ENCODE results near the gene DNASE1L3.
"Not testable (repeated sequence)": the region's sequence is repeated elsewhere in the genome, so short reads cannot be mapped to it uniquely, and the experiment has no call there.

Gene DNASE1L3

DNA sequence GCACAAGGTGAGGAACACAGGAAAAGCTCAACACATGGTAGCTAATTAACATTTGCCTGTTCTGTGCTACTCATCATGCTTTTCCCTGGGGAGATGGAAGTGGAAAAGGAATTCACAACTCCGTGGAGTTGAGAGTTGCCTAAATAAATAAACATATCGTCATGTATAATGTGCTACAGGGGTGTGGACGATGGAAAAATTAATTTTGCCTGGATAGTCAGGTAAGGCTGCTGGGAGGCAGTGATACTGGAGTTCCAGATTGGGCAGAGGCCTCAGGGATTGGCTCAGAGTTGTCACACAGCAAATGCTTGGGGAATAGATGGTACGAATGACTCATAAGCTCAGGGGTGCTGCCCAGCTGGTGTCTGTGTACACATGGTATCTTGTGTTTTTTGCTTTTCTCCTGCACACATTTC, 23.8 kb upstream of the DNASE1L3 start:
- DNase-seq: no peak

- DNase-seq: no peak
Measured at GRCh38 chr3:58231666-58232065, 20.9 kb upstream of the DNASE1L3 start.

GRCh38 chr3:58230876-58231552, 20.2 kb upstream of the DNASE1L3 start:
- DNase-seq: no peak

GRCh38 chr3:58227933-58228332, 17.2 kb upstream of the DNASE1L3 start:
- not testable (repeated sequence) for DNase-seq

DNA sequence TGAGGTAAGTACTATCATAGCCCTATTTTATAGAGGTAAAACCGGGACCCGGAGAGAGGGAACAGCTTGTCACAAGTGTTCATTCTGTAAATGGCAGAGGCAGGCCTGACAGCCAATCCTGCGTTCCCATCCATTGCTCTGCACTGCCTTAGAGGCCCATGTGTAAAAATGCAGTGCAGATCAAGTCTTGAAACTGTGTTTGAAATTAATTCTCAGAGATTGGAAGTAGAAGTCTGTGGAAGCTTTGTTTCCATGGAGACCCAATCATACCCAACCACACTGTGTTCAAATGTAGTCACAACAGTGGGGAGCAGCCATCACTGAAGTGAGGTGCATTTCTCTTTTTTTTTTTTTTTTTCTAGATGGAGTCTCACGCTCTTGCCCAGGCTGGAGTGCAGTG, 13.1 kb upstream of the DNASE1L3 start:
- no peak for DNase-seq

GRCh38 chr3:58222161-58222724, 11.5 kb upstream of the DNASE1L3 start:
- DNase-seq: no peak

DNA sequence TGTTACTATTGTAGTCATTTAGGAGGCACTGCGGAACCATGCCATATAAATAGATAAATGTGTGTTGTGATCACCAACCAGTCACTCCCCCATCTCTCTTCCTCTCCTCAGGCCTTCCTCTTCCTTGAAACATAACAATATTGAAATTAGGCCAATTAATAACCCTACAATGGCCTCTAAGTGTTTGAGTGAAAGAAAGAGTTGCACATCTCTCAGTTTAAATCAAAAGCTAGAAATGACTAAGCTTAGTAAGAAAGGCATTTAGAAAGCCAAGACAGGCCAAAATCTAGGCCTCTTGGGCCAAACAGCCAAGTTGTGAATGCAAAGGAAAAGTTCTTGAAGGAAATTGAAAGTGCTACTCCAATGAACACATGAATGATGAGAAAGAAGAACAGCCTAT, 8.1 kb upstream of the DNASE1L3 start:
- no peak for DNase-seq

DNA sequence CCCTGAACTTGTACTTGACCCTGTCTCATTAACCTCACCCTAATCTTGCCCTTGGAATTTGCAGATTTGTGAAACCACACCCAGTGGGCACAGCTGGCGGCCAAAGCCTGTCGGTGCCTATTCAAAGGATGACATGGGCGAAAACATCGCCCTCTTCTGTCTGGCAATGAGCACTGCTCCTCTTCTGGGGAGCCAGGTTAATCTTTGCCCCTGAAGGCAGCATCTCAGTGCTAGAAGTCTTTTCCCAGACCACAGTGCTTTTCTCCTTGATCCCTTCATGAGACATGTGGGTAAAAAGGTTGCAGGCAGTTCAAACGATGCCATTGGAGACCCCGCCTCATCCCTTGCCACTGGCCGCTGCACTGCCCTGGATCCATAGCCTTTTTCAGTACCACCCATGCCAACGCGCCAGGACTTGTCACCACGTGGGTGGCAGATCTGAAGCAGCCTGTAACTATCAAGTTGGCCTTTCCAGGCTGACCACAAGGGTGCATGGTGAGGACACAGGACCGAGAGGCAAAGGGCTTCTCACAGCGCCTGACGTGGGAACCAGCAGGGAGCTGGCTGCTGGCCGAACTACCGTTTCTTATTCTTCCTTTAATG, 6.5 kb upstream of the DNASE1L3 start:
- peak; percentile 35 for DNase-seq

GRCh38 chr3:58216496-58217195, 5.9 kb upstream of the DNASE1L3 start:
- DNase-seq: no peak

- DNase-seq: no peak
Measured at GRCh38 chr3:58215317-58216025, 4.7 kb upstream of the DNASE1L3 start.

DNA sequence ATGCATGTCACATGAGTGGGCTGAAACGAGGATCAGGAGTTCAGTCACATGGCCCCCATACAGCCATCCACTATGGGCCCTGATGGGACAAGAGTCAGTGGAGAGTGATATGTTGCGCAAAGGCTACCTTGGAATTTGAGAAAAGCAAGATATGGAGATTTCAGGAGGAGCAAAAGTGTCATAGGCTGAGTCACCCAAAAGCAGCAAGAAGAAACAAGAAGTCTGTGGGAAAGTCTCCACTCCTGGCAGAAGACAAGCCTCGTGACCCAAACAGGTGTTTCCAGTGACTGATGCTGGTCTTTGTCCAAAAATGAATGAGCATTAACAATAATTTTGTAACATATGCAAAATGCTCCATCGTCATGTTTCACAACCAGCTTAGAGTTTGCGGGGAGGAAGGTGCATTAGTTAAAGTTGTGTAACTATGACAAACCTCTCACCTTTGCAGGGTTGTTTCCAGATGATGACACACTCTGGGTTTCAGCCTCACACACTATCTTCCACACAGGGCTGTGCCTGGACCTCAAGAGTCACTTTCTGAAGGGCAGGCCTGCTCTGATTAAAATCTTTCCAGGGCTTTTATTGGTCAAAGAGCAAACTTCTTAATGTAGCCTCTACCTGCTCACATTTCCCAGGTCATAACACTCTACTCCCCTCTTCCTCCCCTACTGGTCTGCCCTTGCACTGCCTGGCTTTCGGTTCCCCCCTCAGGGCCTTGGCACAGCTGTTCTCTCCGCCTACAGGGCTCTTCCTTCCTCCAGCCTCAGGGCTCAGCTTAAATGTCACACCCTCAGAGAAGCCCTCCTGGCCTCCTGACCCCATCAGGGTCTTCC, 3.9 kb upstream of the DNASE1L3 start:
- no peak for DNase-seq

- no peak for DNase-seq
Measured at GRCh38 chr3:58209933-58210332, 839 bp downstream of the DNASE1L3 start.

GRCh38 chr3:58207954-58208353, 2.8 kb downstream of the DNASE1L3 start:
- DNase-seq: no peak

DNA sequence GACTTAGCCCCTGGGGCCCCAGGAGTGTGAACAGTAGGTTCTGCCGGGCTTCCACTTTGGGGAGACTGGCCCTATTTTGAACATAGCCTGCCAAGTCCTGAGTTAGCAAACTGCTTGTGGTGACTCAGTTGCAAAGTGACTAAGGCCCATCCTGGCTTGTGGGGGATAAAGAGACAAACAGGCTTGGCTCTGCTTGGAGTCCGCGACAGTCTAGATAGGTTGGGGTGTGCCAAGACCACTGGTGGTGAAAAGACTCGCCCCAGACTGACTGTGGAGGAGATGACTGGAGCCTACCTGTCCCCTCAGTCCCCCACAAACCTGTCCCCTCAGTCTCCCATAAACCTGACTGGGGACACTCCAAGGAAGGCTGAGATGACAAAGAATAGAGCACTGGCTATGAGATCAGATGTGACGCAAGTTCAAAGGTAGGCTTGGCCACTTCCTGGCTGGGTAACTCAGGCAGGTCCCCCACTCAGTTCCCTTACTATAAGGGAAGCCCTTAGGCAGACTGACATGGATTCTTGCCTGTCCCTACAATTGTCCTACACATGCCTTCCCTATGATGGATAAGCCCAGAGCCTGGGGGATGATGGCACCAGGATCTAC, 4.3 kb downstream of the DNASE1L3 start:
- no peak for DNase-seq

GRCh38 chr3:58205981-58206380, 4.8 kb downstream of the DNASE1L3 start:
- DNase-seq: no peak

DNA sequence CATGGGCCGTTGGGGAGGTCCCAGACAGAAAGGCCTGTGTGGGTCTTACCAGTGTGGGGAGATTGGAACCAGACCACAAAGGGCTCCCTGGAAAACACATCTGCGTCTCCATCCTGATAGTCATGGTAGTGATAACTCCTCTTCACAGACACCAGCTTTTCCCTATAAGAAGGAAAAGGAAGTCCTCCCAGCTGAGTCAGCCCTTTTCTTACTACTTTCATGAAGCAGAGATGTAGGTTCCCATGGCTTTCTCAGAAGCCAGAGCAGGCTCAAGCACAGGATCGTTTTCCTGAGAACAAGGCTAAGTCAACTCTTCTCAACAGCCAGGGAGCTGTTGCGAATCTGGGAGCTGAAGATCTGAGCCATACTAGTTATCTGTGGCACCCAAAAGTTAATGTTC, 6.1 kb downstream of the DNASE1L3 start:
- DNase-seq: no peak

DNA sequence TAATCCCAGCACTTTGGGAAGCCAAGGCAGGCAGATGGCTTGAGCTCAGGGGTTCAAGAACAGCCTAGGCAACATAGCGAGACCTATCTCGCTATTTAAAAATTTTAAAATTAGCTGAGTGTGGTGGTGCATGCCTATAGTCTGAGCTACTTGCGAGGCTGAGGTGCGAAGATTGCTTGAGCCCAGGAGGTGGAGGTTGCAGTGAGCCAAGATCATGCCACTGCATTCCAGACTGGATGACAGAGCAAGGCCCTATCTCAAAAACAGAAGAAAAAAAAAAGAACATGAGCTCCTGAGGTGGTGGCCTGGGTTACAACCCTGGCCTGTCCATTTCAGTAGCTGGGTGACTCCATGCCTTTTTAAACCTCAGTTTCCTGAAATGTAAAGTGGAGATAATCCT, 7.2 kb downstream of the DNASE1L3 start:
- DNase-seq: no peak

GRCh38 chr3:58202917-58203360, 7.8 kb downstream of the DNASE1L3 start:
- DNase-seq: no peak

- DNase-seq: not testable (repeated sequence)
Measured at GRCh38 chr3:58201451-58201850, 9.3 kb downstream of the DNASE1L3 start.

DNA sequence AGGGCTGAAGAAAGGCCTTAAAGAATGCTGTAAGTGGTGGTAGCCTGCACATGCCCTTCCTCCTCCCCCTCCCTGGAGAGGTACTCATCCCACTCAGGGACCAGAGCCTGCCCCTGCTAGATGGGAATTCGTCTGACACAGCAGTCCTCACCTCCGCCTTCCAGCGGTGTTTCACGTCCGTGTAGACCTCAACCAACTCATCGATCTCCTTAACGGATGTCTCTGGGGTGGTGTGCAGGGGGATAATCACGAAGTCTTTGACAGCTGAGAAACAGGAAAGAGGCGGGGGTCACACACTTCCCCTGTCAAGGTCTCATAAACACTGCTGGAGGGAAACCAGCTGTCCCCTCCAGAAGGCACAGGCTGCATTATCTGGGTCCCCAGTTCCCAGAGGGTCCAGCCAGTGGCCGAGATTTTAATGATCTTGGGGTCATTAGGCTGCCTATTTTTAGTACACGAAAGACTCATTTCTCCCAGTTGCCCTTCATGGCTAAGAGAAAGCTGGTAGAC, 9.9 kb downstream of the DNASE1L3 start:
- no peak for DNase-seq

DNA sequence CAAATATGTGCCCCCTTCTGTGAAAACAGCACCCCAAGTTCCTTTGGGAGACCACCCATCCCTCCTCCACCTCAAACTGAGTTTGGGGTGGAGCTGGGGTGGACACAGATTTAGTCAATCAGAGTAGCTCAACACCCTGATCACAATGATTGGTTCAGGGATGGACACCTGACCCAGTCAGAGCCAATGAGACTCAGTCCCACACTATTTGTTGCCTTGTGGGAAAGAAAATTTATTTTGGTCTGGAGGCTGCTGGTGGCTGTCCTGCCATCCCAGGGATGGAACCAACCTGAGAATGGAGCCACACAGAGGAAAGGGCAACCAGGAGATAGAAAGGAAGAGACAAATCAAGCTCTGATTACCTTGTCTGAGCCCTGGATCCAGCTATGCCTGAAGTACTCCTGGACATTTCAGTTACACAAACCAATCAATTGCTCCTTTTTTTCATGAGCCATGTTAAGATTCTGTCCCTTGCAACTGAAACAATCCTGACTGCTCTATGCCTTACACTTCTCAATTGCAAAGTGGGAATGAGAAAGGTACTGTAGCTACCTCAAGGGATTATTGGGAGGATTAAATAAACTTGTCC, 10.6 kb downstream of the DNASE1L3 start:
- DNase-seq: no peak
